Ectodermal cell (in vitro differentiated cells): Measurements from ENCODE around the gene B4GALT4.
A peak's percentile ranks its signal among the peaks of the same experiment; 100 is the strongest.
"Not testable (repeated sequence)": the region's sequence is repeated elsewhere in the genome, so short reads cannot be mapped to it uniquely, and the experiment has no call there.

Experiments used
- H3K27ac ChIP-seq: 2 replicates; pipeline ENCODE4 v1.7.0; 2013; ENCODE audit warnings: mild to moderate bottlenecking, low read depth, low read length; ENCODE audit not compliant: insufficient read depth, poor library complexity, severe bottlenecking
- H3K27me3 ChIP-seq: 2 replicates; pipeline ENCODE4 v1.7.0; 2013; ENCODE audit warnings: mild to moderate bottlenecking, low read length; ENCODE audit not compliant: insufficient read depth, control insufficient read depth, poor library complexity, severe bottlenecking
- H3K36me3 ChIP-seq: one replicate; pipeline ENCODE4 v1.7.0; 2013; ENCODE audit warnings: low read length; ENCODE audit not compliant: control insufficient read depth, insufficient read depth
- H3K4me1 ChIP-seq: one replicate; pipeline ENCODE4 v1.7.0; 2013; ENCODE audit warnings: low read length; ENCODE audit not compliant: control insufficient read depth, insufficient read depth
- H3K4me3 ChIP-seq: 2 replicates; pipeline ENCODE4 v1.7.0; 2013; ENCODE audit warnings: low read depth, low read length, control low read depth; ENCODE audit not compliant: insufficient read depth
- H3K9me3 ChIP-seq: 2 replicates; pipeline ENCODE4 v1.7.0; 2013; ENCODE audit warnings: mild to moderate bottlenecking, low read length, moderate library complexity; ENCODE audit not compliant: control insufficient read depth
- WGBS, 2 experiments: methylation state at CpG; one replicate each; pipeline ENCODE4 v1.1.7; 2013; ENCODE audit warnings: missing lambda C conversion rate in 2 of 2; 5-methylcytosine and 5-hydroxymethylcytosine counted together

The B4GALT4 gene

DNA sequence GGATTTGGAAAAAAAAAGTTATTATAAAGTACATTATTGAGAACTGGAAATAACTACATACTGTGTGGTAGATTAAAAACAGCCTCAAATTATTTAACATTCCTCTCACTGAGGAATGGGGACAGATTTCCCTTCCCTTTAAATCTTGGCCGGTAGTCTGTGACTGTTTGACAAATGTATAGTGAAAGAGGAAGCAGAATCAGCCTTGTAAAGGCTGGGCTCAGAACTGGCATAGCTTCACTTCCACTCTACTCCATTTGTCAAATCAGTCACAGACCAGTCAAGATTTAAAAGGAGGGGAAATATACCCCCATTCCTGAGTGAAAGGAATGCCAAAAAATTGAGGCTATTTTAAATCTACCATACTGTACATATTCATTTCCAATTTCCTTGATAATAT is 18.2 kb upstream of the B4GALT4 start:
- Histone ChIP-seq H3K4me3 (no peak overlapping the region), H3K27ac (no peak overlapping the region), H3K9me3 (no peaks in the 10 kb centered on the region), H3K4me1 (no peaks in the 10 kb centered on the region), H3K27me3 (no peaks in the 10 kb centered on the region), H3K36me3 (no peaks in the 10 kb centered on the region)
- 80% methylated on average over 1 of the region's 1 CpG; no CpG with 5 or more reads in 1 of the 2 experiments for WGBS, 2 experiments

DNA sequence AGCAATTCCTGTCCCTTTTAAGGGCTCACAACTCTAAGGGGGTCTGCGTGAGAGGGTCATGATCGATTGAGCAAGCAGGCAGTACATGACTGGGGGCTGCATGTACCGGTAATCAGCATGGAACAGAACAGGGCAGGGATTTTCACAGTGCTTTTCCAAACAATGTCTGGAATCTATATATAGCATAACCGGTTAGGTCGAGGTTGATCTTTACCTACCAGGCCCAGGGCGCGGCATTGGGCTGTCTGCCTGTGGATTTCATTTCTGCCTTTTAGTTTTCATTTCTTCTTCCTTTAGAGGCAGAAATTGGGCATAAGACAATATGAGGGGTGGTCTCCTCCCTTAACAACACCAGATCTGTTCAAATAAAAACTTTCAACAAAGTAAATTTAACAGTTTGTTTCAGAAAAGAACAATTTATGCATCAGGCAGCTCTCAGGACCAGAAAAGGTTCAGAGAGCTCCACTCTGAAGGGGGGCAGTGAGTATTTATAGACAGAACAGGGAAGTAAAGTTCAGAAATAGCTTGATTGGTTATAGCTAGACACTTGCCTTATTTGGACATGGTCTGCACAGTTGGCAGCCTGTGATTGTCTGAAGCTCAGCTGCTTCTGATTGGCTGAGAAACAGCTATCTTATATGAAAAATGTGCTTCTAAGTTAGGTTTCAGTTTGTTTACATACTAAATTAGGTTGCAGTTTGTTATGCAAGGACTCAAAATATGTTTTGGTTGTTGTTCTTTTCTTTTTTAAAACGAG is 17.2 kb upstream of the B4GALT4 start:
- 95 to 97% methylated on average over 7 to 8 of the region's 8 CpGs for WGBS, 2 experiments

DNA sequence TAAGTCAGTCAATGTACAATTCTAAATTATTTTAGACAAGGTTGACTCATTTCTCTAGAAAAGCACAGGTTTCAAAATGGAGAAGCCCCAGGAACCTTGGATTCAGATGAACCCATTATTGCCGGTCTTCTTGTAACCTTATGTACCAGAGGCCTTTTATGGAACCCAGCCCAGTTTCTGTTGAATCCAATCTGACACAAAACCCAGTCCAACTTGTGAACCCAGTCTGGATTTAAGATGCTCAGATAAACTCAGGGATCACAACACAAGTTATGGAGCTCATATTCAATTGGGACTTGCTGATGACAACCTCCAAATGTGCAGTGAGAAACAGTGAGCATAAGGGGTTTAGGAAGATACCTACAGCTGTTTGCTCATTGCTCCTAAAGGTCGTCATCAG is 16.4 kb upstream of the B4GALT4 start:
- WGBS, 2 experiments: 92 to 96% methylated on average over 2 of the region's 2 CpGs
- Histone ChIP-seq H3K9me3 (no peaks in the 10 kb centered on the region), H3K27ac (no peak overlapping the region), H3K4me1 (no peaks in the 10 kb centered on the region), H3K4me3 (no peak overlapping the region), H3K36me3 (no peaks in the 10 kb centered on the region), H3K27me3 (no peaks in the 10 kb centered on the region)

More for the DNA sequence above, 17.2 kb upstream of the B4GALT4 start:
- Histone ChIP-seq H3K4me1 (no peaks in the 10 kb centered on the region), H3K27ac (no peak overlapping the region), H3K27me3 (no peaks in the 10 kb centered on the region), H3K4me3 (no peak overlapping the region), H3K36me3 (no peaks in the 10 kb centered on the region), H3K9me3 (no peaks in the 10 kb centered on the region)

DNA sequence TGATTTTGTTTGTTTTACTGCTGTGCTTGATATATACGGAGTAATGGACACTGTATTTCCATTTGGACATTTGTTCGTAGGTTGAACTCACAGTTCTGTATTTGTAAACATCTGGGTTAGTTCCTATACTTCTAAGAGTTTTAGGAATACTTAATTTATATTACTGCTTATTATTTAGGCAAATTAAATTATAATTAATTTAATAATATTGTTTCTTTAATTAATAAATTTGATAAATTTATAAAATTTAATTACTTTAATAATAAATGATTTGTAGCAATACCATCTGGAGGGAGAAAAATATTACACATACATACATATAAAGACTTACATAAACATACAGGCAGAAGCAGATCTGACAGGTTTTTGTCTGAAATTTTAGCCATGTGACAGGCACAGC is 14.5 kb upstream of the B4GALT4 start:
- H3K9me3 ChIP-seq: no peaks in the 10 kb centered on the region
- 98 to 100% methylated on average over 2 of the region's 2 CpGs for WGBS, 2 experiments
- no peaks in the 10 kb centered on the region for H3K4me1 ChIP-seq
- H3K27ac ChIP-seq: no peak overlapping the region
- H3K36me3 ChIP-seq: no peaks in the 10 kb centered on the region
- H3K4me3 ChIP-seq: no peak overlapping the region
- H3K27me3 ChIP-seq: no peaks in the 10 kb centered on the region

DNA sequence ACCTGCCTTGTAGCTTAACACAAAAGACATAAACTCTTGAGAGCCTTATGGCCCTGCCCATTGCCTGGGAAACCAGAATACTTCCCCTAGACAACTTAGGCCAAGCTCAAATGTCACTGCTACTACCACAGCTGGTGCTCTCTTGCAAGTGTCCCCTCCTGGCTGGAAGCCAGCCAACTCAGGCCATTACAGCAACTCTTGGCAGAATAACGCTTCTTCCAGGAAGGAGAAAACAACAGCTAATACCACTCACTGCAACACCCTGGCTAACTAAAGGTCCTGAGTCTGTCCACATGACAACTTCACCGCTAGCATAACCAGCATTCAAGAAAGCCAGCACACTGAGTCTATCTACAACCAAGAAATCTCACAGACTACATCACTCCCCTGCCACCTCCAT is 5.1 kb upstream of the B4GALT4 start:
- Histone ChIP-seq H3K27ac (no peak overlapping the region), H3K4me3 (no peak overlapping the region), H3K9me3 (peaks cover 4% of the 10 kb centered on the region), H3K27me3 (no peaks in the 10 kb centered on the region), H3K36me3 (no peaks in the 10 kb centered on the region), H3K4me1 (no peaks in the 10 kb centered on the region)
- 96% methylated on average over 2 of the region's 2 CpGs for WGBS, 2 experiments

DNA sequence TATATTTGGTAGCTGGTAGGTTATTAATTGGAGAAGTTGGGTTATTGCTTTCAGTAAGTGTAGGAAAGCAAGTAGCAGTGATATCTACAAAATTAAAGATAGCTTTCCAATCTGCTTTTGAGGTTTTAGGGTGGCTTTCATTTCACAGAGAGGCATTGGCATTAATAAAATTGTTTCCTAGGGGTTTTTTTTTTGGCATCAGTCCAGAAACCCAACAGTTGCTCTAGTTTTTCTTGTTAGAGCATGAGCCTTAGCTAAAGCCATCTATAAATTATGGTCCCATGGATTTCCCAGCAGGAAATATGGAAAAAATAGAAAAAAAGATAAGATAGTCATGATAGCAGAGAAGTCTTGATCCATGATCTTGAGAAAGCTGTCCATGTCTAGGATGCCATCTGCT is 3.0 kb upstream of the B4GALT4 start:
- Histone ChIP-seq H3K27ac (no peak overlapping the region), H3K4me3 (no peak overlapping the region), H3K4me1 (no peaks in the 10 kb centered on the region), H3K36me3 (no peaks in the 10 kb centered on the region), H3K27me3 (no peaks in the 10 kb centered on the region), H3K9me3 (peaks cover 4% of the 10 kb centered on the region)

DNA sequence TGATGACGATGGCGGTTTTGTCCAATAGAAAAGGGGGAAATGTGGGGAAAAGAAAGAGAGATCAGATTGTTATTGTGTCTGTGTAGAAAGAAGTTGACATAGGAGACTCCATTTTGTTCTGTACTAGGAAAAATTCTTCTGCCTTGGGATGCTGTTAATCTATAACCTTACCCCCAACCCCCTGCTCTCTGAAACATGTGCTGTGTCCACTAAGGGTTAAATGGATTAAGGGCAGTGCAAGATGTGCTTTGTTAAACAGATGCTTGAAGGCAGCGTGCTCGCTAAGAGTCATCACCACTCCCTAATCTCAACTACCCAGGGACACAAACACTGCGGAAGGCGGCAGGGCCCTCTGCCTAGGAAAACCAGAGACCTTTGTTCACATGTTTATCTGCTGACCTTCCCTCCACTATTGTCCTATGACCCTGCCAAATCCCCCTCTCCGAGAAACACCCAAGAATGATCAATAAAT is 2.4 kb upstream of the B4GALT4 start:
- H3K27me3 ChIP-seq, H3K9me3 ChIP-seq, H3K27ac ChIP-seq, H3K36me3 ChIP-seq, H3K4me1 ChIP-seq, H3K4me3 ChIP-seq: not testable (repeated sequence)
- WGBS, 2 experiments: 73 to 85% methylated on average over 2 to 3 of the region's 7 CpGs

DNA sequence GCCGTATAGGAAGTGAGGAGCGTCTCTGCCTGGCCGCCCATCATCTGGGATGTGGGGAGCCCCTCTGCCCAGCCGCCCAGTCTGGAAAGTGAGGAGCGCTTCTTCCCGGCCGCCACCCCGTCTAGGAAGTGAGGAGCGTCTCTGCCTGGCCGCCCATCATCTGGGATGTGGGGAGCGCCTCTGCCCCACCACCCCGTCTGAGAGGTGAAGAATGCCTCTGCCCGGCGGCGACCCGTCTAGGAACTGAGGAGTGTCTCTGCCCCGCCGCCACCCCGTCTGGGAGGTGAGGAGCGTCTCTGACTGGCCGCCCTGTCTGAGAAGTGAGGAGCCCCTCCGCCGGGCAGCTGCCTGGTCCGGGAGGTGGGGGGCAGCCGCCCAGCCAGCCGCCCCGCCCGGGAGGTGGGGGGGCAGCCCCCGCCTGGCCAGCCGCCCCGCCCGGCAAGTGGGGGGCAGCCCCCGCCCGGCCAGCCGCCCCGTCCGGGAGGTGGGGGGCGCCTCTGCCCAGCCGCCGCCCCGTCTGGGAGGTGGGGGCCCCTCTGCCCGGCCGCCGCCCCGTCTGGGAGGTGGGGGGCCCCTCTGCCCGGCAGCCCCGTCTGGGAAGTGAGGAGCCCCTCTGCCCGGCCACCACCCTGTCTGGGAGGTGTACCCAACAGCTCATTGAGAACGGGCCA is 1.8 kb upstream of the B4GALT4 start:
- not testable (repeated sequence) for H3K36me3 ChIP-seq, H3K4me3 ChIP-seq, H3K27ac ChIP-seq, H3K9me3 ChIP-seq, H3K27me3 ChIP-seq, H3K4me1 ChIP-seq
- 96 to 97% methylated on average over 43 to 49 of the region's 49 CpGs for WGBS, 2 experiments

DNA sequence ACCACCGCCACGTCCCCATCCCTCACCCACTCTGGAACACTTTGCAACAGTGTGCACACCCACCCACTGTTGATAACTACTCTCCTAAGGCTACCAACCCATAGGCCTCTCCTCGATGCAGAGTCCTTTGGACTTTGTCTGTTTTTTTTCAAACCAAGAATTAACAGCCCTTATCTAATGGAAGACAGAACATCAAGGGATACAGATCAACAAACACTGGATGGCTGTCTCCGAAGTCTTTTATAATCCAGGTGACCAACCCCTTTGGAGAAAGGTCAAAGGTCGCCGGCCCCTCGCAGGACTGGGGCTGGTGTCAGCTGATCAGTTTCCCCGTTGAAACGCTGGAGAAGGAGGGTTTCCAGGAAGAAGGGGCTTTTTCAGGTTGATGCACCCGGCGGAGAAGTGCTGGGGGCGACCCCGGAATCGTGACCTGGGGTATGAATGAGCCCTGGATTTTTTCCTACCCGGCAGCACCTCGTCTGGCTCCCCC is 532 bp downstream of the B4GALT4 start:
- H3K4me1 ChIP-seq: no peaks in the 10 kb centered on the region
- no peaks in the 10 kb centered on the region for H3K27me3 ChIP-seq
- WGBS, 2 experiments: 8 to 10% methylated on average over 16 of the region's 16 CpGs
- H3K9me3 ChIP-seq: no peaks in the 10 kb centered on the region
- H3K36me3 ChIP-seq: peaks cover 6% of the 10 kb centered on the region
- peak overlapping the region; percentile 78 for H3K4me3 ChIP-seq
- peak overlapping the region; percentile 87 for H3K27ac ChIP-seq

DNA sequence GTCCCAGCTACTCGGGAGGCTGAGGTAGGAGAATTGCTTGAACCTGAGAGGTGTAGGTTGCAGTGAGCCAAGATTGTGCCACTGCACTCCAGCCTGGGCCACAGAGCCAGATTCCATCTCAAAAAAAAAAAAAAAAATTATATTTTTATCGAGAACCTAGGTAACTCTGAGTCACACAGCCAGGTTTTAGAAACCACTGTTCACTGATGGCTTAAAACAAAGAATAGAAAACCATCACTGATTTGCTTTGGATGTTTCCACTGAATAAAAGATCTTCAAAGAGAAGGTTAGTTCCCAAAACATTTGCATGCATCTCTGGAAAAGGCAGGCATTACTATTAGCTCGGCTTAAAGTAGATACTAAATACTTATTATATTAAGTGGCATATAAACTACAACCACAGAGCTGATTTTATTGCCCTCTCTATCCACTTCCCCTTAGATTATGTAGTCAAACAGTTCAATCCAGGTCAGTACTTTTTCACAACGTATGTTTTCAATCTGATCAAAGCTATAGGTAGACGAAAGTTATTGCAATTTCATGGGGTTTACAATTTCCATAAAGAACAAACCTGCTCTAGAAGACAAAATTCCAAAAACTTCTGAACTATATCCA is 1.4 kb downstream of the B4GALT4 start:
- WGBS, 2 experiments: 76 to 81% methylated on average over 4 of the region's 5 CpGs
- peak overlapping the region; percentile 78 for H3K4me3 ChIP-seq
- no peaks in the 10 kb centered on the region for H3K27me3 ChIP-seq
- no peak overlapping the region for H3K27ac ChIP-seq
- H3K36me3 ChIP-seq: peaks cover 7% of the 10 kb centered on the region
- H3K9me3 ChIP-seq: no peaks in the 10 kb centered on the region
- H3K4me1 ChIP-seq: no peaks in the 10 kb centered on the region
